ENCODE measurements around the gene NUP50.
A peak's percentile ranks its signal among the peaks of the same experiment; 100 is the strongest.

Gene NUP50

DNA sequence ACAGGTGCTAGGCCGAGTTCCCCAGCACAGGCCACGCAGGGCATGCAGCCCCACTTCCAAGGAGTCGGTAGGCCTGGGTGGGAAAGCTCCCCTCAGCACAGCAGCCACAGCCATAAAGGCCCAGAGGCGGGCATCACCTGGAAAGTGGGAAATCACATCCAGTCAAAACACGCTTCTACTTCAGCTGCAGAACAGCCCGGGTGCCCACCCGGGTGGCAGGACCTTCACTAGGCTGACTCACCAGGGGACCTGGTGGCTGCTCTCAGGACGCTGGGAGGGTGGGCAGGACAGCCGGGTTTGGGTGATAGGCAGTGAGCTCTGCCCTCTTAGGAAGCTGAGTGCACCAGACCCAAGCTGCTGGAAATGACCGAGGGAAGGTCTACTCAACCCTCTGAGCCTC, 69.7 kb downstream of the NUP50 start:
- DNase-seq (ENCODE audit: low spot score in 2 of 2) (no peak), ATAC-seq (replicated peaks; ENCODE audit: extremely low read depth, poor library complexity, severe bottlenecking) (no peak)
- Mint-ChIP-seq H3K4me1 (peaks cover 18% of the 10 kb centered on the region), H3K27ac (ENCODE audit: low read depth) (no peak overlapping the region), H3K27me3 (no peaks in the 10 kb centered on the region), H3K36me3 (ENCODE audit: insufficient read depth) (no peaks in the 10 kb centered on the region), H3K4me3 (no peak overlapping the region), H3K9me3 (no peaks in the 10 kb centered on the region)

DNA sequence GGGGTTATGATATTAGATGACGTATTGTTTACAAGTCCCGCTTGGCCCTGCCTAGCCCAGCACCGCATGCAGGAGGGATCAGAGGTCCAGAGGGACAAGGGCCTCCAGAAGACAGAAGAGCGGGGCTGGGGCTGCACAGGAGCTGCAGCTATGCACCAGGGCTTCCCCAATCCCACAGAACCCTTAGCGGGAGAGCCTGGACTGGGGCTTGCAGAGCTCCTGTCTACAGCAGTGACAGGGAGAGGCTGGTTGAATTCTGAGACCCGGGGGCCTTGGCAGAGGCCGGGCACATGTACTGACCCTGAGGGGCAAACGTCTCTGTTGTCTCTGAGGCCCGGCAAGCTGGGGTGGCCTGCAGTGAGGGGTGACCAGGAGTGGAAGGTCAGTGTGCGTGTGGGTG, 70.1 kb downstream of the NUP50 start:
- no peaks in the 10 kb centered on the region for H3K27me3 Mint-ChIP-seq
- peaks cover 1% of the 10 kb centered on the region for H3K36me3 Mint-ChIP-seq (ENCODE audit: insufficient read depth)
- no peak overlapping the region for H3K4me3 Mint-ChIP-seq
- no peak overlapping the region for H3K27ac Mint-ChIP-seq (ENCODE audit: low read depth)
- H3K4me1 Mint-ChIP-seq, result peaks cover 20% of the 10 kb centered on the region
- ATAC-seq (replicated peaks; ENCODE audit: extremely low read depth, poor library complexity, severe bottlenecking) (no peak), DNase-seq (ENCODE audit: low spot score in 2 of 2) (no peak)
- no peaks in the 10 kb centered on the region for H3K9me3 Mint-ChIP-seq

DNA sequence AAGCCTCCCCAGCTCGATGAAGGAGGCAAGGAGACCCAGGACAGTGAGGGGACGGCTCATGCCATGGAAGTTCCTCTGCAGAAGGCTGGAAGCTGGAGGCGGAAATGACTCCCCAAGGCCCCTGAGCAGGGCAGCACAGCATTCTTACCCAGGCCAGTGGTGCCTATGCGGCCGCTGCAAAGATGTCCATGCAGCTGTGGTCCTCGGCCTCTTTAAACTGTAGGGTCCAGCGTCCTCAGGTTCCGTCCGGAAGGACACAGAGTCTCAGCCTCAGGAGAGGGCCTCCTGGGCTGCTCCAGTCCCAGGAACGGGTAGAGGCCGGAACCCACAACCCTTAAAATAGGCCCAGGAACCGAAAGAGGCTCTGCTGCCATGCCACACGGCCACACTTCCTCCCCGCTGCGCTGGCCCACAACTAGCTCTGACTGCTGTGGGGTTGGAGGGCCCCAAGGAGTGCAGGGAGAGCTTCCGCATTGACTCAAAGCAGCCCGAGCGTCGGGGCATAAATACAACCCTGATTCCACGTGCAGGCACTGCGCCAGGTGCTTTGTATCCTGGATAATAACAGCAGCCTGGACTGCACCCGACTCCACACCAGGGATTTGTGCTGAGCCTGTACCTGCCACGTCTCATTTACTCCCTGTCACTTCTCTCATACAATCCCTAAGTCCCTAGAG, 71.5 kb downstream of the NUP50 start:
- H3K4me3 Mint-ChIP-seq, result no peak overlapping the region
- no peaks in the 10 kb centered on the region for H3K9me3 Mint-ChIP-seq
- no peaks in the 10 kb centered on the region for H3K27me3 Mint-ChIP-seq
- peaks cover 10% of the 10 kb centered on the region for H3K36me3 Mint-ChIP-seq (ENCODE audit: insufficient read depth)
- no peak overlapping the region for H3K27ac Mint-ChIP-seq (ENCODE audit: low read depth)
- DNase-seq (ENCODE audit: low spot score in 2 of 2), result no peak
- H3K4me1 Mint-ChIP-seq, result peaks cover 29% of the 10 kb centered on the region
- ATAC-seq (replicated peaks; ENCODE audit: extremely low read depth, poor library complexity, severe bottlenecking), result peak; percentile 39

DNA sequence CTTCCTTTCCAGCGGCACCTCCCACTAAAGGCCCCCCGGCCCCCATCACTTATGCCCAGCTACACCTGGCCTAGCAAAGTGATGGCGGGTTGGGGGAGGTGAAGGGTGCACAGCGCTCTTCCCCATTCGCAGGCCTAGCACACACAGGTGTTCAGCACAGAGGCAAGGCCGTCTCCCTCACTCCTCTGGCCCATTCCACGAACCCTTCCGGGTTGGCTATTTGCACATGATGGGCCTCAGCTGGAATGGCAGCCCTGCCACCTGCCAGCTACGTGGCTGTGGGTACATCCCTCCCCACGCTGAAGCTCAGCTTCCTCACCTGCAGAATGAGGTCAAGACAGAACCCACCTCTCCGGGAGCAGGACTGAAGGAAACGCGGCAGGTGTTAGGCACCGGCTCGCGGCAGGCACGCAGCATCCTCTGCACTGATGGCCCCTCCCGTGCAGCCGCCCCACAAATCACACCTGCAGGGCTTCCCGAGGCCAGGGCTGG, 72.2 kb downstream of the NUP50 start:
- Mint-ChIP-seq H3K27me3 (no peaks in the 10 kb centered on the region), H3K36me3 (ENCODE audit: insufficient read depth) (peaks cover 10% of the 10 kb centered on the region), H3K9me3 (no peaks in the 10 kb centered on the region), H3K4me1 (peaks cover 31% of the 10 kb centered on the region), H3K27ac (ENCODE audit: low read depth) (no peak overlapping the region), H3K4me3 (no peak overlapping the region)
- no peak for ATAC-seq (replicated peaks; ENCODE audit: extremely low read depth, poor library complexity, severe bottlenecking)
- DNase-seq (ENCODE audit: low spot score in 2 of 2), result no peak

DNA sequence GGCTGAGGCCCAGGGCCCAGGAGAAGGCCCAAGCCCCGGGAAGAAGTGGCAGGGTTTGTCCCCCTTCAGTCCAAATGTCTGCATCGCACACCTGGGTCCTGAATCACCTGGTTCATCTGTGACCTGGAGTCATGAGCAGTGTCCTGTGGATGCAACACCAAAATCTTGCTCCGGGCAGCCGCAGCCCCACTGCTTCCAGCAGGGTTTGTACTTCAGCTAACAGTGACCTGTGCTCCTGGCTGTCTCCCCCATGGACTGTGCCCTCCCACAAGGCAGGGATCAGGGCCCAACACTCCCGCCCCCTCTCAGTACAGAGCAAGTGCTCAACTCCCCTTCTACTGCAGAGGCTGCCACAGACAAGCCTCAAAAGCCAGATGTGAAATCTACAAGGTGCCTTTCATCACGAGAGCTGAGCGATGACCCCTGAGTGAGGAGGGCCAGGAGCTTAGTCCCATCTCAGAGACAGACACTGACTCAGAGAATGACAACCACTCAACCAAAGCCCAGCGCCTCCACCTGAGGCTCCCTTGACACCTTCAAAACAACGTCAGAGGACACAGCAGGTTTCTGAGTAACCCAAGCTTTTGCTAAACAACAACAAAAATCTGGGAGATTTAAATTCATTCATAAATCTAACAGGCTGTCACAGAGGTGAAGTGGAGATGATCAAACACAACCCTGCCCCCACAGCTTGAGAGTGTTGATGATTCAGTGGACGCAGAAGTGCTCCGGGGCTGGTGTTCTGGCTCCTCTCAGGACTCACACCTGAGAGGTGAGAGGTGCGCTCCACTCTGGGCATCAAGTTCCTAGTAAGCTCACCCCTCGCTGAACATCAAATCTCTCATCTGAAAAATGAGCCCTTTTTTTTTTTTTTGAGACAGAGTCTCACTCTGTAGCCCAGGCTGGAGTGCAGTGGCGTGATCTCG, 73.6 kb downstream of the NUP50 start:
- Mint-ChIP-seq H3K27ac (ENCODE audit: low read depth) (no peak overlapping the region), H3K36me3 (ENCODE audit: insufficient read depth) (peaks cover 18% of the 10 kb centered on the region), H3K27me3 (no peaks in the 10 kb centered on the region), H3K4me3 (no peak overlapping the region), H3K9me3 (no peaks in the 10 kb centered on the region), H3K4me1 (peaks cover 45% of the 10 kb centered on the region)
- ATAC-seq (replicated peaks; ENCODE audit: extremely low read depth, poor library complexity, severe bottlenecking) (no peak), DNase-seq (ENCODE audit: low spot score in 2 of 2) (no peak)

Data from central memory CD8-positive, alpha-beta T cell (primary cell).